Thyroid gland (tissue), 4 donors: ENCODE data around the gene ABRACL. TPM values are rescaled to one million over a fixed set of nuclear protein-coding genes. Genes with fewer than 3 reads are reported as not detected.

Source experiments
- DNase-seq, 2 donors: peaks; one replicate each; pipeline ENCODE4 v3.0.0-alpha.2; 2019
- H3K27ac ChIP-seq, 3 donors: fragments of 200-600 bp; sonication (generic); 1 replicate in 2 of 3; 2 replicates in 1 of 3; pipeline ENCODE4 v1.5.1; 2016 to 2019; ENCODE audit warnings: mild to moderate bottlenecking in 1 of 3, moderate library complexity in 1 of 3
- H3K27me3 ChIP-seq: fragments of 200-600 bp; sonication (generic); one replicate; pipeline ENCODE4 v1.5.1; 2019
- H3K36me3 ChIP-seq, 2 donors: fragments of 200-600 bp; sonication (generic); one replicate each; pipeline ENCODE4 v1.5.1; 2016 to 2019
- H3K4me1 ChIP-seq, 2 donors: fragments of 200-600 bp; sonication (generic); one replicate each; pipeline ENCODE4 v1.5.1; 2017 to 2019
- H3K4me3 ChIP-seq, 3 donors: fragments of 200-600 bp; sonication (generic); replicated peaks in 1 of 3; 1 replicate in 2 of 3; 2 replicates in 1 of 3; pipeline ENCODE4 v1.5.1; 2016; ENCODE audit warnings: mild to moderate bottlenecking in 1 of 3
- H3K9me3 ChIP-seq: fragments of 200-600 bp; sonication (generic); one replicate; pipeline ENCODE4 v1.5.1; 2017
- CTCF ChIP-seq, 6 experiments: fragments of 200-600 bp in 3 of 6; fragments of 450-650 bp in 3 of 6; sonication (generic) in 3 of 6; IDR thresholded peaks; one replicate each; pipeline ENCODE4 v1.5.1; 2016 to 2019; ENCODE audit warnings: antibody characterized with exemption in 6 of 6, mild to moderate bottlenecking in 2 of 6, inconsistent platforms in 1 of 6, moderate library complexity in 1 of 6
- POLR2A ChIP-seq, 2 donors: fragments of 450-650 bp; IDR thresholded peaks; one replicate each; pipeline ENCODE4 v1.6.1; 2017; ENCODE audit warnings: antibody characterized with exemption in 2 of 2, mild to moderate bottlenecking in 2 of 2, moderate library complexity in 1 of 2
- WGBS, 2 donors: methylation state at CpG; one replicate each; pipeline ENCODE4 v1.1.5; 2017; 5-methylcytosine and 5-hydroxymethylcytosine counted together
- intact Hi-C: fragments of 100-400 bp; cut with DNase I; formaldehyde crosslinking; loops from one replicate; pipeline ENCODE4 v1.15.1; 2023
- total RNA-seq, 4 donors: library from RNA; depleted of rRNA; stranded (reverse); fragments of >200 nt; gene quantifications; one replicate each; pipeline ENCODE4 v1.2.3, GENCODE V29; 2016

ABRACL gene
- total RNA-seq, 4 donors from 2014 or later, result 15.9 to 37.2 (median 27.5) TPM

- Histone ChIP-seq H3K4me3 (no peak overlapping the region), H3K27me3 (no peaks in the 10 kb centered on the region)
Observed at GRCh38 chr6:139068846-139069245, 40.3 kb downstream of the ABRACL start.

GRCh38 chr6:139073118-139073517 is 44.6 kb downstream of the ABRACL start:
- 77 to 83% methylated on average over 2 of the region's 2 CpGs for WGBS, 2 donors
- DNase-seq, result no peak
- no peak for TF ChIP-seq CTCF (IDR thresholded peaks at IDR 0.05)
- no peak for TF ChIP-seq POLR2A (IDR thresholded peaks at IDR 0.05)
- no peaks in the 10 kb centered on the region for H3K36me3 ChIP-seq
- intact Hi-C loops, result no loop called here
- H3K27me3 ChIP-seq, result no peaks in the 10 kb centered on the region
- H3K4me3 ChIP-seq, result no peak overlapping the region
- H3K27ac ChIP-seq, result no peak overlapping the region
- no peaks in the 10 kb centered on the region for H3K9me3 ChIP-seq
- H3K4me1 ChIP-seq, result no peaks in the 10 kb centered on the region

More at GRCh38 chr6:139068846-139069245, 40.3 kb downstream of the ABRACL start:
- no peak for TF ChIP-seq POLR2A (IDR thresholded peaks at IDR 0.05)
- no peak for TF ChIP-seq CTCF (IDR thresholded peaks at IDR 0.05)
- Histone ChIP-seq H3K36me3 (no peaks in the 10 kb centered on the region), H3K27ac (no peak overlapping the region), H3K9me3 (no peaks in the 10 kb centered on the region), H3K4me1 (no peaks in the 10 kb centered on the region)
- intact Hi-C loops, result no loop called here
- DNase-seq, result no peak
- WGBS, 2 donors, result 84 to 86% methylated on average over 2 of the region's 2 CpGs

- H3K4me3 ChIP-seq, result no peak overlapping the region
- H3K9me3 ChIP-seq, result no peaks in the 10 kb centered on the region
- intact Hi-C loops, result no loop called here
- no peak for TF ChIP-seq POLR2A (IDR thresholded peaks at IDR 0.05)
- TF ChIP-seq CTCF (IDR thresholded peaks at IDR 0.05), result no peak
- H3K36me3 ChIP-seq, result no peaks in the 10 kb centered on the region
- H3K27ac ChIP-seq, result no peak overlapping the region
- 81 to 83% methylated on average over 2 of the region's 2 CpGs for WGBS, 2 donors
- no peaks in the 10 kb centered on the region for H3K27me3 ChIP-seq
- DNase-seq, result no peak
- H3K4me1 ChIP-seq, result no peaks in the 10 kb centered on the region
Observed at GRCh38 chr6:139079018-139079417, 50.5 kb downstream of the ABRACL start.

GRCh38 chr6:139080255-139080920 is 51.8 kb downstream of the ABRACL start:
- H3K27me3 ChIP-seq, result no peaks in the 10 kb centered on the region
- TF ChIP-seq POLR2A (IDR thresholded peaks at IDR 0.05) (no peak), CTCF (IDR thresholded peaks at IDR 0.05) (no peak)
- 100% methylated on average over 1 of the region's 1 CpG for WGBS, 2 donors
- DNase-seq, result no peak
- no peaks in the 10 kb centered on the region for H3K4me1 ChIP-seq
- no peaks in the 10 kb centered on the region for H3K9me3 ChIP-seq
- no peak overlapping the region for H3K27ac ChIP-seq
- no peak overlapping the region for H3K4me3 ChIP-seq
- intact Hi-C loops, result no loop called here
- no peaks in the 10 kb centered on the region for H3K36me3 ChIP-seq

- no peaks in the 10 kb centered on the region for H3K27me3 ChIP-seq
- no peaks in the 10 kb centered on the region for H3K4me1 ChIP-seq
- no peaks in the 10 kb centered on the region for H3K9me3 ChIP-seq
- intact Hi-C loops, result no loop called here
- 90 to 91% methylated on average over 4 of the region's 4 CpGs for WGBS, 2 donors
- H3K36me3 ChIP-seq, result no peaks in the 10 kb centered on the region
- H3K4me3 ChIP-seq, result no peak overlapping the region
- no peak for TF ChIP-seq CTCF (IDR thresholded peaks at IDR 0.05)
- no peak overlapping the region for H3K27ac ChIP-seq
- no peak for DNase-seq
Observed at GRCh38 chr6:139081471-139081870, 52.9 kb downstream of the ABRACL start.
